ENCODE data around the gene TMEM231. TPM values are rescaled to one million over a fixed set of nuclear protein-coding genes. Genes with fewer than 3 reads are reported as not detected.

The TMEM231 gene
- total and polyA plus RNA-seq, 9 donors: 9.2 to 36.9 (median 14.8) TPM

GRCh38 chr16:75532142-75532765, 23.8 kb downstream of the TMEM231 start:
- TF ChIP-seq, protein P1, sequence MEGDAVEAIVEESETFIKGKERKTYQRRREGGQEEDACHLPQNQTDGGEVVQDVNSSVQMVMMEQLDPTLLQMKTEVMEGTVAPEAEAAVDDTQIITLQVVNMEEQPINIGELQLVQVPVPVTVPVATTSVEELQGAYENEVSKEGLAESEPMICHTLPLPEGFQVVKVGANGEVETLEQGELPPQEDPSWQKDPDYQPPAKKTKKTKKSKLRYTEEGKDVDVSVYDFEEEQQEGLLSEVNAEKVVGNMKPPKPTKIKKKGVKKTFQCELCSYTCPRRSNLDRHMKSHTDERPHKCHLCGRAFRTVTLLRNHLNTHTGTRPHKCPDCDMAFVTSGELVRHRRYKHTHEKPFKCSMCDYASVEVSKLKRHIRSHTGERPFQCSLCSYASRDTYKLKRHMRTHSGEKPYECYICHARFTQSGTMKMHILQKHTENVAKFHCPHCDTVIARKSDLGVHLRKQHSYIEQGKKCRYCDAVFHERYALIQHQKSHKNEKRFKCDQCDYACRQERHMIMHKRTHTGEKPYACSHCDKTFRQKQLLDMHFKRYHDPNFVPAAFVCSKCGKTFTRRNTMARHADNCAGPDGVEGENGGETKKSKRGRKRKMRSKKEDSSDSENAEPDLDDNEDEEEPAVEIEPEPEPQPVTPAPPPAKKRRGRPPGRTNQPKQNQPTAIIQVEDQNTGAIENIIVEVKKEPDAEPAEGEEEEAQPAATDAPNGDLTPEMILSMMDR (IDR thresholded peaks at IDR 0.05): no peak
- TF ChIP-seq EP300 (IDR thresholded peaks at IDR 0.05) (no peak), POLR2A (IDR thresholded peaks at IDR 0.05) (no peak)
- Histone ChIP-seq H3K4me1 (ENCODE audit: insufficient read depth) (no peaks in the 10 kb centered on the region), H3K27me3 (no peaks in the 10 kb centered on the region), H3K27ac (no peak overlapping the region), H3K9me3 (no peaks in the 10 kb centered on the region), H3K36me3 (no peaks in the 10 kb centered on the region), H3K4me3 (no peak overlapping the region)
- WGBS, 3 donors: 81 to 83% (median 83%) methylated on average over 8 of the region's 8 CpGs
- DNase-seq: no peak
- intact Hi-C loops (cut with DNase I): no loop called here

GRCh38 chr16:75529959-75530358, 26.1 kb downstream of the TMEM231 start:
- H3K4me3 ChIP-seq: no peak overlapping the region
- 95 to 97% (median 97%) methylated on average over 27 to 29 of the region's 29 CpGs for WGBS, 3 donors
- H3K27me3 ChIP-seq: no peaks in the 10 kb centered on the region
- H3K36me3 ChIP-seq: no peaks in the 10 kb centered on the region
- no peak for DNase-seq
- H3K27ac ChIP-seq: no peak overlapping the region
- H3K9me3 ChIP-seq: no peaks in the 10 kb centered on the region
- TF ChIP-seq, protein P1 (IDR thresholded peaks at IDR 0.05): no peak
- TF ChIP-seq EP300 (IDR thresholded peaks at IDR 0.05) (no peak), POLR2A (IDR thresholded peaks at IDR 0.05) (no peak)
- H3K4me1 ChIP-seq (ENCODE audit: insufficient read depth): no peaks in the 10 kb centered on the region
- intact Hi-C loops (cut with DNase I): no loop called here

GRCh38 chr16:75529056-75529905, 26.8 kb downstream of the TMEM231 start:
- 91 to 96% (median 92%) methylated on average over 73 to 81 of the region's 81 CpGs for whole genome bisulfite sequencing, 3 donors
- TF ChIP-seq POLR2A (IDR thresholded peaks at IDR 0.05): no peak
- TF ChIP-seq EP300 (IDR thresholded peaks at IDR 0.05): no peak
- TF ChIP-seq, protein P1 (IDR thresholded peaks at IDR 0.05): no peak
- DNase-seq: no peak
- H3K36me3 ChIP-seq: no peaks in the 10 kb centered on the region
- no peaks in the 10 kb centered on the region for H3K9me3 ChIP-seq
- no peaks in the 10 kb centered on the region for H3K27me3 ChIP-seq
- H3K4me3 ChIP-seq: no peak overlapping the region
- H3K27ac ChIP-seq: no peak overlapping the region
- no peaks in the 10 kb centered on the region for H3K4me1 ChIP-seq (ENCODE audit: insufficient read depth)
- intact Hi-C loops (cut with DNase I): no loop called here

DNA sequence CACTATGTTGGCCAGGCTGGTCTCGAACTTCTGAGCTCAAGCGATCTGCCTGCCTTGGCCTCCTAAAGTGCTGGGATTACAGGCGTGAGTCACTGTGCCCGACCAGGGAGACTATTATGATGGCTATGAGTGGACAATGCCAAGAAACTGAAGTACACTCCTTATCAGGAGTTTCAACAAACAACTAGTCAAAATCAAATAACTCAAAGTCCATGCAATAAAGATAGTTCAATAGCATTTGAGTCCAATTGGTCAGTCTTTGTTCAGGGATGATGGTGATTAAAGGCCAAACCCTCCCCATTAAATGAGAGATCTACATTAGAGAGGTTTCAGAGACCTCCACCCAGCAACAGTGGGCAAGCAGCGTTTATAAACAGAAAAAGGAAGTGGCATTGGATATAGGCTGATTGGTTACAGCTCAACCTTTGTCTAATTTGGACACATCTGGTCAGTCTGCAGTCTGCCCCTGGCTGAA, 28.2 kb downstream of the TMEM231 start:
- no peak for DNase-seq
- no peaks in the 10 kb centered on the region for H3K27me3 ChIP-seq
- H3K27ac ChIP-seq: no peak overlapping the region
- intact Hi-C loops (cut with DNase I): no loop called here
- TF ChIP-seq EP300 (IDR thresholded peaks at IDR 0.05) (no peak), POLR2A (IDR thresholded peaks at IDR 0.05) (no peak)
- TF ChIP-seq, protein P1 (IDR thresholded peaks at IDR 0.05): no peak
- 86 to 90% (median 89%) methylated on average over 5 of the region's 5 CpGs for WGBS, 3 donors
- H3K36me3 ChIP-seq: no peaks in the 10 kb centered on the region
- no peaks in the 10 kb centered on the region for H3K9me3 ChIP-seq
- H3K4me3 ChIP-seq: no peak overlapping the region
- no peaks in the 10 kb centered on the region for H3K4me1 ChIP-seq (ENCODE audit: insufficient read depth)
